HG03575 (cell line): ENCODE measurements around the gene TBX3.
"Not testable (repeated sequence)": the region's sequence is repeated elsewhere in the genome, so short reads cannot be mapped to it uniquely, and the experiment has no call there.

Experiments
- ATAC-seq: cut with Tn5 transposase; IDR thresholded peaks from one replicate; pipeline ENCODE4 v1.9.1; 2021; ENCODE audit not compliant: unreplicated experiment, insufficient number of reproducible peaks, low FRiP score; ENCODE audit errors: extremely low read depth

Gene TBX3

DNA sequence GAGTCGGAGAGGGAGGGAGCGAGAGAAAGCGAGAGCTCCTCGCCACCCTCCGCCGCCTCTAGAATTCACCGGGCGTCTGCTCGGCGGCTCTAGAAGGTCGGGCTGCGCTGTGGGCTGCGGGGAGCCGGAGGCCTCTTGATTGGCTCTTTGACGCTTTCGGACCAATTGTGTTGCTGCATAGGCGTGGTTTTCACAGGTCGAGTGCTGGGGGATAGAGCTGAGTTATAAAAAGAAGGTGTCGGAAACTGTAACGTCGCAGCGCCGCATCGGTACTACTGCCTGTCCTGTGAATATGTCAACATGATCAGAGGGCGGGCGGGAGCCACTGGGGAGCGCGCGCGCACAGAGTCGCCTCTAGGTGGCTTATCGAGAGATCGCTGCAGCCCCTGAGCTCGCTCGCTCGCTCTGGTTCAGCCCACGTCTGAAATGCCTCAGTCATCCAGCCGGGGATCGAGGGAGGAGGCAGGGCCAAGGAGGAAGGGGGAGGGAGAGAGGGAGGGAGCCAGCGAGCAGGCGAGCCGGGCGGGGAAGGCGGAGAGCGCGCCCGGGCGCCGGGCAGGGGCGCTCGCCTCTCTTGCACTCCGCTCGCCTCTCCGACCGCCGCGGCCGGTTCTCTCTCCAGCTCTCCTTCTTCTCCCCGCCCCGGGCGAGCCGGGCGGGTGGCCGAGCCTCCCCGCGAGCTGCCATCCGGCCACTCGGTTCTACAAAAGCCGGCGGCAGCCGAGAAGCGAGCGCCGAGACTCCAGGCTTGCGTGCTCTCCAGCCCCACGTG, at the start of gene TBX3:
Gene TBX3, minus strand, starts transcription at position 78 of the 772 bp plus-strand sequence. CDS start 975 bp downstream, outside the sequence.
- no peak for ATAC-seq

DNA sequence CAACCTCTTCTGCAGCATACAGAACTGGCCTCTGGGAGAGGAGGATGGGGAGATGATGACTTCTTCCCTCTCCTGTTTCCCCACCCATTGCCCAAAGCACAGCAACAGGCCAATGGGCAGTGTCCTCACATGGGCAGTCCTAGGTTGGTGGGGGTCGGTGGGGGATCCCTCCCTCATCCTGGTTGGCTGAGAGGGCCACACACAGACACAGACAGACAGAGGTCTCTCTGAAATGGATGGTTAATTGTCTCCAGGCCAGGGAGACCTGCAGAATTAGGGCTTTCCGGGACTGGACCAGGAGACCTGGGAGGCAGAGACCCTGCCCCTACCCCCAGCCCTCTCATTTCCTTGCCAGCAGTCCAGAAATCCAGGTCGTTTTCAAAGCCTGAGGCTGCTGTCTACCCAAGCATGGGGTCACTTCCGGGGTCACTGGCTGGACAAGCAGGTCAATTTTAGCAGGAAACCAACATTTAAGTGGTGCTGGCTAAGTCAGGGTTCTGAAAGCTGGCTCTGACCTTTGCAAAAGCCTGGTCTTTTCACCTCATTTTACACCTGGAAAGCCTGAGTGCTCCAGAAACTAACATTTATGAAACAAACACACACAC, 48.6 kb upstream of the TBX3 start:
- no peak for ATAC-seq

DNA sequence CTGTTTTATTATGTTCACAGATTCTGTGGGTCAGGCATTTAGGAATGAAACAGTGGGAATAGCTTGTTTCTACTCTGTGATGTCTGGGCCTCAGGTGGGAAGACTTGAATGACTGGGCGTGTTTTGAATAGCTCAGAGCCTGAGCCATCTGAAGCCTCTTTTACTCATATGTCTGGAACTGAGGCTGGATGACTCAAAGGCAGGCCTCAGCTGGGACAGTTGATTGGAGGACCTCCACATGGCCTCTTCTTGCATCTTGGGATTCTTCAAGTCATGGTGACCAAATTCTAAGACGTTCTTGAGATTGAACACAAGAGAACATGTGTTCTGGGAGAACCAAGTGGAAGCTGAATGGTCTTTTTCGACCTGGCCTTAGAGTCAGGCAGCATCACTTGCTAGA, 45.8 kb upstream of the TBX3 start:
- no peak for ATAC-seq

DNA sequence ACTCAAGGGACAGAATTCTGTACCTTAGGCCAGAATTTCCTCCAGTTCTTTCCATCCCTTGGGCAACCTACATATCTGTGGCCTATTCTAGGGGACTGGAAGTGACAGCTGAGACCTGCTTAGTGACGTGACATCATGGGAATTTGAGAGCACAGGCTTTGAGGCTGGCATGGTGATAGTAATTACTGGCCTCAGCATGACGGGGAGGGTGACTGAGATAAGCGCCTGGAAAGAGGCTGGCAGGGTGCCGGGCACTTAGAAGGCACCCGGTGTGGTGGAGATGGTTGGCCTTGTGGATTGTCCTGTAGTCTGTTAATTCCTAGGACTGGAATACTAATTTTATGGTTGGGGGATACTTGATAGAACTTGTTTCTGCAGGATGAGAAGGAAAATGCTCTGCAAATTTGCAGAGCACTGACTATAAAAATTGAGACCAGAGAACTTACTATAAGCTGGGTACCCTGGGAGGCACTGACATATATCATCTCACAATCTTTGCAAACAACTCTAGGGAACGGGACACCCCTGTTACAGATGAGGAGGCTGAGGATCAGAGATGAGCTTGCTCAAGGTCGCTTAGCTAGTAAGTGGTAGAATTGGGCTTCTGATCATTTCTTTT, 42.2 kb upstream of the TBX3 start:
- ATAC-seq: no peak

DNA sequence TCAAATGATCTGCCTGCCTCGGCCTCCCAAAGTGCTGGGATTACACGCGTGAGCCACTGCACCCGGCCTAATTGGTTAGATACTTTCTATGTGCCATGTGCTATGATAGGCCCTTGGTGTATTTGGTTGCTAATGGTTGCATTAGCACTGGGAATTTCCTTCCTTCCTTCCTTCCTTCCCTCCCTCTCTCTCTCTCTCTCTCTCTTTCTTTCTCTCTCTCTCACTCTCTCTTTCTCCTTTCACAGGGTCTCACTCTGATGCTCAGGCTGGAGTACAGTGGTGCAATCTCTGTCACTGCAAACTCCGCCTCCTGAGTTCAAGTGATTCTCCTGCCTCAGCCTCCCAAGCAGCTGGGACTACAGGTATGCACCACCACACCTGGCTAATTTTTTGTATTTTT, 38.2 kb upstream of the TBX3 start:
- ATAC-seq: not testable (repeated sequence)

DNA sequence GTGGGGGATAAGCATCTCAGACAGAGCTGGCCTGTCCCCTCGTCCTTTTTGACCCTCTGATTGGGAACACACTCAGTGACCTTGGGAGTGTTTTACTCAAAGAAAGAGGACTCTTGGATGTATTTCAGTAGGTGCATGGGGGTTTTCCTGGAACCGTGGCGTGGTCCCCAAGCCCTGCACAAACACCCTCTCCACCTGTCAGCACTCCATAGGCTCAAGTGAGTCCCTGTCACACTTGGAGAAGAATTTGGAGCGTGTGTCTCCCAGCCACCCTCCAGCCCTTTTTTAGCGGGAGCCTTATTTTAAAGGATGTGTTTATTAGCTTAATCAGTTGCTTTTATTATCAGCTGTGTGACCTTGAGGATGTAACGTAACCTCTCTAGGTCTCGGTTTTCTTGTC, 37.3 kb upstream of the TBX3 start:
- no peak for ATAC-seq

DNA sequence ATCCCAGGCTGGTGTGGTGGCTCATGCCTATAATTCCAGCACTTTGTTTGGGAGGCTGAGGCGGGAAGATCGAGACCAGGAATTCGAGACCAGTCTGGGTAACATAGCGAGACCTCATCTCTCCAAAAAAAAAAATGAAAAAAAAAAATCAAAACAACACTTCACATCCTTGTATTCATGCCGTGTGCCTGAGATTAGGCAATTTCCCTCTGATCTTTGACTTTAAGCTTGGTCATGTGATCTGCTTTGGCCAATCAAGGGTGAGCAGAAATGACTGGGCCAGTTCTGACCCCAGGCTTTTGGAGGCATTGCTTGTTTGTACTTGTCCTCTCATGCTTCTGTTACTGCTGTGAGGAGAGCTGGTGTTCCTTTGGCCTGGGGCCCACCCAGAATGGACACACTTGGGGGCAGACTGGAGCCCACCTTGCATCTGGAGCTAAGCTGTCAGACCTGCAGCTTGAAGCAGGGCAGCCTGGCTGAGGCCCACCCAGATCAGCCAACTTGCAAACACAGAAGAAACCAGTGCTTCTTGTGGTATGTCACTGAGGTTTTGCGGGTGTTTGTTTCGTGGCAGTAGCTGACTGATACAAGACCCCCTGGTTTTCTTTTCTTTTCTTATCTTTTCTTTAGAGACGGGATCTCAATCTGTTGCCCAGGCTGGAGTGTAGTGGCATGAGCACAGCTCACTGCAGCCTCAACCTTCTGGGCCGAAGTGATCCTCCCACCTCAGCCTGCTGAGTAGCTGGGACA, 29.7 kb upstream of the TBX3 start:
- ATAC-seq: no peak

DNA sequence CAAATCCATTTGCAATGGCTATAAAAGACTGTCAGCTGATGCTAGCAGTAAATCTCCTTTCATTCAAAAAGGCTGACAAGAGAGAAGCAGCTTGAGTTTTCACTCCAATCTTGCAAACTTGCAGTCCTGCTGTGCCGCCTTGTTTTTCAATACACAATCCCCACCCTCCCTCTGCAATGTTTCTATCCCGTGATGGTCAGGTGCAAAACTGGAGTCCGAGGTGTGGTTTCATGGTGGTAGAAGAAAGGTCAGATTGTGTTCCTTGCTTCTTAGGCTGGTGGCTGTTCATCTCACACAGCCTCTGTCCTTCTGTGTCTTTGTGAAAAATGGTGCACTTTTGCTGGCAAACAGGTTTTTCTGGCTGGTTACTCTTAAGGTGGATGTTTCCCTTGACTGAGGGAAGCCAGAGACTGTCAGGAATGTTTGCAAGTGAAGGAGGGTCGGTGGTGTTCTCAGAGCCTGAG, 27.7 kb upstream of the TBX3 start:
- no peak for ATAC-seq

DNA sequence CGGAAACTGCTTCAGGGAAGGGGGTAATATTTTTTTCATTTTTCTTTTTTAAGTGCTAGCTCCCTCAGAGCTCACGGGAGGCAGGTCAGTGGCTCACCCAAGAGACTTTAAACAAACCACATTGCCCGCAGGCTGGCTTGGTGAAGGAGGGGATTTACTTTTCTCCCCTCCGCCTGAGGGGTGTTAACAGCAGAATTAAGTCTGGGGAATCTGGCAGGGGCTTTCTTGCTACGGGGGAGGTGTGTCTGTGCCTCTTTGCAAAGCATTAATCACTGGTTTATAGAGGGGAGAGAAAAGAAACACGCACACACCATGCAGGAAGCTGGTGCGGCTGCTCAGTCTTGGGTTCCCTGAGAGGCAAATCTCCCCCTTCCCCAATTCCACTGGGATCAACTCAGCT, 26.2 kb upstream of the TBX3 start:
- ATAC-seq: no peak

DNA sequence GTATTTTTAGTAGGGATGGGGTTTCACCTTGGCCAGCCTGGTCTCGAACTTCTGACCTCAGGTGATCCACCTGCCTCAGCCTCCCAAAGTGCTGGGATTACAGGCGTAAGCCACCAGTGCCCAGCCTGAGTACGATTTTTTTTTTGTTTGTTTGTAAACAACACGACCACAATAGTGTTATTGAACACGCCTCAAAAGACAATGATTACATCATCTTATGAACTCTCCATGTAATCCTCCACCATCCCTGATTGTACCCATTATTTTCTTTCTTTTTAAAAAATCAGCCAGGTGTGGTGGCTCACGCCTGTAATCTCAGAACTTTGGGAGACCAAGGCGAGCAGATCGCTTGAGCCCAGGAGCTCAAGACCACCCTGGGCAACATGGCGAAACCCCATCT, 25.1 kb upstream of the TBX3 start:
- no peak for ATAC-seq

DNA sequence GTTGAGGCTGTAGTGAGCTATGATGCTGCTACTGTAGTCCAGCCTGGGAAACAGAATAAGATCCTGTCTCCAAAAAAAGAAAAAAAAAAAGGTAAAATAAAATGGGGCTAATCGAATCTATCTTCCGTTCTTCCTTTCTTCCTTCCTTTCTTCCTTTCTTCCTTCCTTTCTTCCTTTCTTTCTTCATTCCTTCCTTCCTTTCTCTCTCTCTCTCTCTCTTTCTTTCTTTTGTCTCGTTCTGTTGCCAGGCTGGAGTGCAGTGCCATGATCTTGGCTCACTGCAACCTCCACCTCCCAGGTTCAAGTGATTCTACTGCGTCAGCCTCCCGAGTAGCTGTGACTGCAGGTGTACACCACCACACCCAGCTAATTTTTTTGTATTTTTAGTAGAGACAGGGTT, 24.6 kb upstream of the TBX3 start:
- ATAC-seq: not testable (repeated sequence)

DNA sequence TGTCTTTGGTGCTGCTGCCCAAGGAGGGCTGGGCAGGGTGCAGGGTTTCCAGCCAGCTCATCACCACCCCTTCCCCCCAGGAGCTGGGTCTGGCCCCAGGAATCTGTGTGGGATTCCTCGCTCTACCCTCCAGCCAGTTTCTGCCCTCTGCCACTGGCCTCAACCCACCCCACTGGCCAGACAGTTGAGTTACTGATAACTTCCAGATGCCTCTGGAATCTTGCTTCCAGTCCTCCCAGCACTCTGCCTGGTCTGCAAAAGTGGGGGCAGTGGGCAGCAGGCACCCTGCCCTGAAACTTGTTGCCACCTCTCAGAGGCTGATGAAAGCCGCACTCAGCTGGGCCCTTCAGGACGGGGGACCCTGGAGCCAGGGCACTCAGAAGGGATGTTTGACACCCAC, 20.1 kb upstream of the TBX3 start:
- no peak for ATAC-seq

DNA sequence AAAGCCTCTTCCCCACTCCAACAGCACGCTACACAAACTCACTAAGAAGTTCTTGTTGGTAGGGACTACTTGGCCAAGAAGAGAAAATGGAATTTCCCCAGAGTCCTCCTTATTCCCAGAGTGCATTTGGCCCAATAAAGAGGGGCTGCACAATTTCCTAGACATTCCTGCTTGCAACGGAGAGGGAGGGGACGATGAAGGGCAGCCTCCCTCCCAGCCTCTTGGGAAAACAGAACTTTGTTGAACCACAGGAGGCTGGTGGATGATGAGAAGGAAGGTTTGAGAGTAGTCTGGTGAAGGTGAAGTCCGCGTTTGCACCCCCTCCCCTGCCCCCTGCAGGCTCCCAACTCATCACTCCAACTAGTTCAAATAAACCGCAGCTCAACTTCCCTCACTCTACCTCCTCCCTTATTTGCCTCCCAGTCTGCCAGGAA, 19.1 kb upstream of the TBX3 start:
- ATAC-seq: no peak

DNA sequence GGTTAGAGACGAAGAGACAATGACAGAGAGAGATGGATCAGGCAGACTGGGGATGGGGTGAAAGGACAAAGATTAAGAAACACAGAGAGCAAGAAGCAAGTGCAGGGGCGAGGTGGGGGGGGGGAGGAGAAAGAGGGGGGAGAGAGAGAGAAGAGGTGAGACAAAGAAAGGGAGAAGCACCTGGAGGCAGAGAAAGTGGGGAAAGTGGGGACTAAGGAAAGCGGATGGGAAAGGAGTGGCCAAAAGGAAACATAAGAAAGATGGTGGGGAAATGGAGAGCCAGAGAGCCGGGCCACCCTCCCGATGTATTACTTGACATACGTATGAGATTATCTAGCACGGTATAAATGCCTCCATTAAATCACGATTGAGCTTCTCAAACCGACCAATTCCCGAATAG, 18.5 kb upstream of the TBX3 start:
- no peak for ATAC-seq

DNA sequence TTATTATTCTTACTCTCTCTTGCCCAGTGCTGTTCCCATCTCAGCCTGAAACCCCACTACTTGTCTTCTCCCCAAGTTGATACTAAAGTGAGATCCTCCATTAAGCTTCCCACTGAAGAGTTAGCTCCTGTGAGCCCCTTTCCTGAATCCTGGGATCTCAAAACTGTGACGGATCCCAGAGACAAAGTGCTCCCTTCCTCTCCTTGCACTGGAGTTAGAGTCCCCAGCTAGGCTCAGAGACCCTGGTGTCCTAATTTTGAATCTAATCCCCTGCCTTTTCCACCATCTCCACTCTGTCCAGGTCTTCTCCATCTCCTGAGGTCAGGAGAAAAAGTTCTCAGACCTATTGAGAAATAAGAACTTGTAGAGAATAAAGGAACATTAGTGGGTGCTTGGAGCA, 17.6 kb upstream of the TBX3 start:
- no peak for ATAC-seq

DNA sequence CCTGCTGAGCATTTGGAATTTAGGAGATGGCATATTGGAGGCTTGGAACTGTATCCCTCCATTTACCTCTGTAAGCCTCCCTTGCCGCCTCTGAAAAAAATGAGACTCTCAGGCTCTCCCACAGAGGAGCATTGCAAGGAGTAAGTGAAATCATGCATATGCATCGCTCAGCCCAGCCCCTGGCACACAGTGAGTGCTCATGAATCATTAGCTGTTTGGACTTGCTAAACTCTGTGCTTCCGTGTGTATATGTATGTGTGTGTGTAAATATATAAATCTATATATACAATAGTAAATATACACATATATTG, 17.1 kb upstream of the TBX3 start:
- ATAC-seq: no peak

DNA sequence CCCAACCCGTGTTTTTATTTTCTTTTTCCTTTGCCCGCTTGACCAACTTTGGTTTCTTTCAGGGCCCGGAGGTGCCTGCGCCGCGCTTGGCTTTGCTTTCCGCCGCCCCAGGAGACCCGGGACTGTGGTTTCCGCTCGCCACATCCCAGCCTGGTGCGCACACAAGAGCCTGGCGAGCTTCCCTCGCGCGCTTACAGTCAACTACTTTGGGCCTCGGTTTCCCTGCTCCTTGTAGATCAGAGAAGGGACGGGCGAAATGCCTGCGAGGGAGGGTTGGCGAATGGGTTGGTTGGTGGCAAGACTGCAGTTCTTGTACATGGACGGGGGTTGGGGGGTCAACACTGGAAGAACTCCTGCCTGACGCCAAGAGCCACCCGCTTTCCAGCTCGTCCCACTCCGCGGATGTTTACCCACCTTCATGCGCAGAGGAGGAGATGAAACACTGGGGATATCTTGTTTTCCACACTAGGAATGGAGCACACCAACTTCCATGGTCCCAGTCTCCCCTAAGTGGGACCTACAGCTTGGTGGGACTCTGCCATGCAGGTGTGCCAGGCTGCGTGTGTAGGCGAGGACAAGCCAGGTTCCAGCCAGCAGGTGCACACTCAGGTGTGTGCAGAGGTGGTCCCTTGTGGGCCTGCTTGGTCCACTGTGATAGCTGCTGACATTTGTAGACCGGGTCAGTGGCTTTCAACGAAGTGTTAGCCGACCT, 16.6 kb upstream of the TBX3 start:
- ATAC-seq: no peak

DNA sequence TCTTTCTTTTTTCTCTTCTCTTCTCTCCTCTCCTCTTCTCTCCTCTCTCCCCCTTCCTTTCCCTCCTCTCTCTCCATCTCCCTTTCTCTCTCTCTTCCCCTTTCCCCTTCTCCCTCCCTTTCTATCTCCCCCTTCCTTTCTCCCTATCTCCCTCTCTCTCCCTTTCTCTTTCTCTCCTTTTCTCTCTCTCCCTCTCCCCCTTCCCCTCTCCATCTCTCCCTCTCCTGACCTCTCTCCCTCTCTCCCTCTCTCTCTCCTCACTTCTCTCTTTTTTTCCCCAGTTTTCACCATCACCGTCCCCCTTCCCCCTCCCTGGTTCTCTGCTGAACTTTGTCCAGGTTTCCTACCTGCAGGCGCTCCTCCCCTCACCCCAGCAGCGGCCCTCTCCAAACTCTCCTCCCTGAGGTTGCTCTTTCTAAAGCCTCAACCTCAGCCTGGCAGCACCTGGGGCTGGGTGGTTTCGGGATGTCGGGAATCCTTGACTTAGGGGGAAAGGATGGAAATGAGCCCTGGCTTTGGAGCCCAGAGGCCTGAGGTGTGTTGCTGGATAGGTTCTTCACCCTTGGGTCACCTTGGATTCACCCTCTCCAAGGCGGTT, 14.7 kb upstream of the TBX3 start:
- ATAC-seq: no peak
